H1 (cell line): ENCODE measurements around the gene LTF. TPM values are rescaled to one million over a fixed set of nuclear protein-coding genes. Genes with fewer than 3 reads are reported as not detected.

Experiments used
- TEAD4 ChIP-seq: IDR thresholded peaks from 2 replicates; pipeline ENCODE4 v1.6.1; 2012; ENCODE audit warnings: low read depth, low read length, inconsistent platforms, mixed read lengths
- polyA plus RNA-seq, 7 experiments: library from polyadenylated mRNA; depleted of rRNA in 3 of 7; stranded (reverse) in 5 of 7; unstranded in 2 of 7; fragments of >200 nt in 5 of 7; fragments of 200-250 nt in 2 of 7; gene quantifications; 1 replicate in 5 of 7; 2 replicates in 1 of 7; 4 replicates in 1 of 7; pipeline versions ENCODE4 v1.2.1 to v1.2.3, GENCODE V29; 2011 to 2013; ENCODE audit warnings: missing spikeins in 2 of 7, mixed read lengths in 2 of 7
- total RNA-seq: library from RNA; stranded (reverse); fragmentation: NEBNext Ultra II Directional; extraction: Animal tissue kit (Norgen Biotek cat#: 25700); gene quantifications from 2 replicates; pipeline ENCODE4 v1.2.1, GENCODE V29; 2021
- TF ChIP-seq, protein P1 (sequence below), 3 experiments: IDR thresholded peaks; 1 replicate in 2 of 3; 2 replicates in 1 of 3; pipeline versions ENCODE4 v1.5.1 to v1.6.1; 2011; ENCODE audit warnings: low read length in 3 of 3, mild to moderate bottlenecking in 3 of 3, inconsistent platforms in 2 of 3, low read depth in 1 of 3, moderate library complexity in 1 of 3; ENCODE audit not compliant: insufficient read depth in 1 of 3; ENCODE audit errors: control extremely low read depth in 1 of 3

LTF gene
- total and polyA plus RNA-seq, 2 of the 8 experiments (the other 6 are each of a cell fraction or from before 2014, with no cell fraction given): 0.23 to 0.99 TPM

- TF ChIP-seq TEAD4: no peak
- TF ChIP-seq, protein P1, sequence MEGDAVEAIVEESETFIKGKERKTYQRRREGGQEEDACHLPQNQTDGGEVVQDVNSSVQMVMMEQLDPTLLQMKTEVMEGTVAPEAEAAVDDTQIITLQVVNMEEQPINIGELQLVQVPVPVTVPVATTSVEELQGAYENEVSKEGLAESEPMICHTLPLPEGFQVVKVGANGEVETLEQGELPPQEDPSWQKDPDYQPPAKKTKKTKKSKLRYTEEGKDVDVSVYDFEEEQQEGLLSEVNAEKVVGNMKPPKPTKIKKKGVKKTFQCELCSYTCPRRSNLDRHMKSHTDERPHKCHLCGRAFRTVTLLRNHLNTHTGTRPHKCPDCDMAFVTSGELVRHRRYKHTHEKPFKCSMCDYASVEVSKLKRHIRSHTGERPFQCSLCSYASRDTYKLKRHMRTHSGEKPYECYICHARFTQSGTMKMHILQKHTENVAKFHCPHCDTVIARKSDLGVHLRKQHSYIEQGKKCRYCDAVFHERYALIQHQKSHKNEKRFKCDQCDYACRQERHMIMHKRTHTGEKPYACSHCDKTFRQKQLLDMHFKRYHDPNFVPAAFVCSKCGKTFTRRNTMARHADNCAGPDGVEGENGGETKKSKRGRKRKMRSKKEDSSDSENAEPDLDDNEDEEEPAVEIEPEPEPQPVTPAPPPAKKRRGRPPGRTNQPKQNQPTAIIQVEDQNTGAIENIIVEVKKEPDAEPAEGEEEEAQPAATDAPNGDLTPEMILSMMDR (IDR thresholded peaks at IDR 0.05; ENCODE audit: control extremely low read depth in 1 of 3, insufficient read depth in 1 of 3, low read depth in 1 of 3, low read length in 3 of 3): no peak
These were observed 10.5 kb downstream of the LTF start (continued) for GRCh38 chr3:46454209-46454595.
